HEK293T (cell line): ENCODE measurements around the gene RGS3.

Source experiments
- BHLHE40 ChIP-seq: fragments of 450-650 bp; IDR thresholded peaks from 2 replicates; pipeline ENCODE4 v1.6.1; 2016; ENCODE audit warnings: mild to moderate bottlenecking, moderate library complexity, borderline replicate concordance
- CTBP1 ChIP-seq: fragments of 450-650 bp; IDR thresholded peaks from 2 replicates; pipeline ENCODE4 v1.6.1; 2016; ENCODE audit warnings: borderline replicate concordance
- FOXA1 ChIP-seq: fragments of 450-650 bp; IDR thresholded peaks from 2 replicates; pipeline ENCODE4 v1.6.1; 2016; ENCODE audit warnings: mild to moderate bottlenecking
- FOXK2 ChIP-seq: fragments of 450-650 bp; IDR thresholded peaks from 2 replicates; pipeline ENCODE4 v1.6.1; 2016; ENCODE audit warnings: mild to moderate bottlenecking
- FOXM1 ChIP-seq: fragments of 450-650 bp; IDR thresholded peaks from 2 replicates; pipeline ENCODE4 v1.6.1; 2017; ENCODE audit warnings: mild to moderate bottlenecking, borderline replicate concordance
- NFRKB ChIP-seq: fragments of 450-650 bp; IDR thresholded peaks from 2 replicates; pipeline ENCODE4 v1.6.1; 2016; ENCODE audit warnings: mild to moderate bottlenecking, moderate library complexity
- PKNOX1 ChIP-seq: fragments of 450-650 bp; IDR thresholded peaks from 2 replicates; pipeline ENCODE4 v1.6.1; 2016
- TARDBP ChIP-seq: fragments of 450-650 bp; IDR thresholded peaks from 2 replicates; pipeline ENCODE4 v1.6.1; 2016

GRCh38 chr9:113613815-113614413 lies 150.4 kb downstream of the RGS3 start:
- TF ChIP-seq FOXK2 (no peak), NFRKB (no peak), FOXA1 (no peak), CTBP1 (no peak), TARDBP (no peak), PKNOX1 (no peak), FOXM1 (no peak), BHLHE40 (no peak)
